ENCODE results near the gene VPS13A.
"Not testable (repeated sequence)": the region's sequence is repeated elsewhere in the genome, so short reads cannot be mapped to it uniquely, and the experiment has no call there.

Gene VPS13A

DNA sequence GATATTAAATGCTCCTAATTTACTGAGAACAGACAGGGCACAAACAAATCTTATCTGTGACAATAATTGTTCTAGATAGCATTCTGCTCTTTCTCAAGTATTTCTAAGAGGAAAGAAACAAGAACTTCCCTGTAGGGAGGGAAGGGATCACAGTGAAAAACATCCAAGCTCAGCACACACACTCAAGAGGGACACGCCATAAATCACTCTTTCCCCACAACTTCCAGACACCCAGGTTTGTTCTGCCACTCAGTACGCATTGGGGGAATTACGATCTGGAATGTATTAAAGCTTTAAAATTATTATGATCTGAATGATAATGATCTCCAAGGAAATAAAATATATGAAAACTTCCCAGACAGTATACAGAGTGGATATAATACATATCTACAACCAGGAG is 249.4 kb downstream of the VPS13A start:
- no peak for FAIRE-seq

- no peak for FAIRE-seq
Observed at GRCh38 chr9:77427256-77427927, 250.1 kb downstream of the VPS13A start.

DNA sequence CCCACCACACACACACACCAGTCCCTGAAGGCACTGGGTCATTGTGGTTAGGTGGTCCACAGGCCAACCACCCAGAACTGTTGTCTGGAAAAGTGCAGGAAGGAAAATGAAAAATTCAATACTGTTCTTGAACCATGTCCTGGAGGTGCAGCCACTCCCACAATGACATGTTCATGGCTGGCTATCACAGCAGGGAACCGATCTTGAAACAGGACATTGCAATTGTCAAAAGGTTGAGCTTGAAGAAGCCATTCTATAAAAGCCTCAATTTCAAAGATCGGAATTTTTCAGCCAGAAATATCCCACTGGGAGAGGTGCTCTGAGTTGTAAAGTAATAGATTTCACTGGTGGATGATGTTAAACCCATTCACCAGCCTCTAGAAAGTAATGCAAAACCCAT is 252.6 kb downstream of the VPS13A start:
- FAIRE-seq = no peak

- FAIRE-seq = no peak
Observed at GRCh38 chr9:77432053-77432452, 254.7 kb downstream of the VPS13A start.

- peak; percentile 33 for FAIRE-seq
Observed at GRCh38 chr9:77433675-77434445, 256.5 kb downstream of the VPS13A start.

- FAIRE-seq = no peak
Observed at GRCh38 chr9:77435277-77435676, 257.9 kb downstream of the VPS13A start.

DNA sequence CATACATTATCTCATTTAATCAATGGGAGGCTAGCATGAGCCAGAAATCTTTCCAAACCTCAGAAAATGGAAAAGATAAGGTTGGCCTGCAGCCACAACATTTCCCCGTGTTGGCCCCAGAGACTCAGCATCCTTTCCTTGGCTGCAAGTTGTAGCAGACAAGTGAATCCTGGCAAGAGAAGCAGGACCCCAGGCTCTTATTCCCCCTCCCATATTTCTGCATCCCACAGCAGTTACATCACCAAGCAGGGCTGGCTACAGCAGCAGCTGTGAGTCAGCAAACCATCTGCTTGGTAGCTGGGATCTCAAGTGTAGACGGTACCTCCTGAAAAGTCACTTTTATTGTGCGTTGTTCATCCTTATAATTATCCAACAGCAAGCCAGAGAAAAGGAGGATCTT is 258.4 kb downstream of the VPS13A start:
- FAIRE-seq = no peak

DNA sequence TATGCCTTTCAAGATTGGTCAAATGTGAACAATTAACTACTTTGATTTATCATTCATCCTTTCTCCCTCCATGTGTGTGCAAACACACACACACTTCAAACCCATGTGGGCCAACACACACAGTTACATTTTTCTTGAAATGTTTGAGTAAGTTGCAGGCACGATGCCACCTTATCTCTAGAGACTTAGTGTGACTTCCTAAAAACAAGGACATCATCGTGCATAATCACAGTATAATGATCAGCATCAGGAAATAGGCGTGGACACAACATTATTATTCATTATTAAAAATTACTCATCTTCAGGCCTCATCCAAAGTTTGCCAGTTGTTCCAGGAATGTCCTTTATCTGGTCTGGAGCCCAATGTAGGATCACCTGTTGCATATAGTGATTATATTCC is 261.3 kb downstream of the VPS13A start:
- FAIRE-seq = no peak

- FAIRE-seq = peak; percentile 74
Observed at GRCh38 chr9:77440057-77440456, 262.7 kb downstream of the VPS13A start.

- not testable (repeated sequence) for FAIRE-seq
Observed at GRCh38 chr9:77441124-77441523, 263.8 kb downstream of the VPS13A start.

DNA sequence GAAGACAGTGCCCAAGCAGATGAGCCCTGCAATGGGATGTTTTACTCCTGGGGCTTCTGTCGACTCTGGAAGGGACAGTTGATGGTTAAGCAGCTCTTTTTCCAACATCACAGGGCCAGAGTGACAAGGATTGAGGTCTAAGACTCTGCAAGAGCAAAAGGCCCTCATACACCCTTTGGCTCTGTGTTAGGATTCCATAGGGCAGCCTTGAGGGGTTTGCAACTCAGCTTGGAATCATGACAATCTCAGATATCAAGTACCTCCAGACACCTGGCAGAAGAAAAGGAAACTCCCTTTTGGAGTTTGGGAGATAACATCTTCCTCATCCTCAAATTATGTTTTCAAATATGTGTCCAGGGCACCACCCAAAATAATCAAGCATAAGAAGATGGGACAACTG is 265.1 kb downstream of the VPS13A start:
- no peak for FAIRE-seq

GRCh38 chr9:77447646-77448045 is 270.3 kb downstream of the VPS13A start:
- FAIRE-seq = no peak

DNA sequence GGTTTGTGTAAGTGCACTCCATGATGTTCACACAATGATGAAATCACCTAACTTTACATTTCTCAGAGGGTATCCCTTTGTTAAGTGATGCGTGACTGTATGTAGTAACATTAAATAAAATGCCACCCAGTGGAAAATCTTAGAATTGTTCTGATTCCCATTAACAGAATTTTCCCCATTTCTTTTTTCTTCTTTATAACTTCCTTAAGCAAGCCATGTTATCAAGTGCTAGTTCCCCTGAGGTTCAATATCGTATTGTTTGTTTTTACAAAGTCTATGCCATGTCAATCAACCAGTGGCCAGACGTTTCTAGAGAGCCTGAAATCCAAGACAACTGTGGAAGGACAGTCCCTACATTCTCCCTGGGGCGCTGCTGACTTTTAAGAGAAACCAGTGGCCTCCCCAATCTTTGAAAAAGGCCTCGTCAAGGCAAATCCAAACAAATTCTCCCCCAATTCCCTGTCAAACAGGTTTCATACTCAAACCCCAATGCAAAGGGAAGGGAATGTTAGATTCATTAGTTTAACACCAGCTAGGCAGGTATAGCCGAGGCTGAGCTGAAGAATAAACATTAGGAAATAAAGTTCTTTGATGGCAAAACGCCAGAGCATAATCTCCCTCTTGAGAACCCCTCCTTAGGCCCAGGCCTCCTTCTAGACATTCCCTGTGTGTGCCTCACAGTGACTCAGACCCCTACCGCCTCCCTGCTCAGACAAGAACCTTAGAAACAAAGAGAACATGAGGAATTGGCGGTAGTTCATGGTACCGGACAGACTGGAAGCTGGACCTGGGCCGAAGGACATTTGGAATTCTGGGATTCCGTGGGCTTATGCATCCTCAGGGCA is 272.1 kb downstream of the VPS13A start:
- FAIRE-seq = no peak

DNA sequence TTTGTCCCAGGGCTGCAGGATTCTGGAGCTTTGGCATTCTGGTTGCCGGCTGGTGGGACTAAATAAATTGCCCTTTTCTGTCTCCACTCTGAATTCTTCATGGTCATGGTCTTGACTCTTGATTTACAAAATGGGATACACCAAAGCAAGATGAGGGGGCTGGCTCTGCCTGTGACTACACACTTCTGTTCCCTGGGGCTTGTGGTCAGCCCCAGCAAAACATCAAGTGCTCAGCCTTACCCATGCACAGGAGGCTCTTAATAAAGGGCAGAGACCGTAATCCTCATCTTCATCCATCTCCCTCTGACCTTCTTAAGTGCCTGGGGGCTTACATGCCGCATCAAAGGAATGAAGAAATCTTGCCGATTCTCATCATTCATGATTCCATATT is 272.7 kb downstream of the VPS13A start:
- FAIRE-seq = no peak

DNA sequence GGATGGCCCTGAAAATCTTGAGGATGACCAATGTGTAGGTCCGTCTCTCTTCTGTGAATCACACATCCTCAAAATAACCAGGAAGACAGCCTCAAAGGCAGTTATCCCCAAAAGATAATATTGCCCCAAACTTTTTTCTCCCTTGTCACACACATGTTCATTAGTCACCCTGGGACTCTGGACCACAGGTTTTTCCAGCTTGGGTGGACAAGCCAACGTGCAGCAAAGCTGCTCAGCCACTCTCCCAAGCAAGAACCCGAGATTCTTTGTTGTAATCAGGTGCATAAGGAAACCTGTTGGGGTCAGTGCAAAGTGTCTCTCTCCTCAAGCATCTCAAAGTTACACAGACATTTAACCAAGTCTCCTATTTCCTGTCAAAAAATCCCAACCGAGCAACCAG is 274.2 kb downstream of the VPS13A start:
- FAIRE-seq = no peak

DNA sequence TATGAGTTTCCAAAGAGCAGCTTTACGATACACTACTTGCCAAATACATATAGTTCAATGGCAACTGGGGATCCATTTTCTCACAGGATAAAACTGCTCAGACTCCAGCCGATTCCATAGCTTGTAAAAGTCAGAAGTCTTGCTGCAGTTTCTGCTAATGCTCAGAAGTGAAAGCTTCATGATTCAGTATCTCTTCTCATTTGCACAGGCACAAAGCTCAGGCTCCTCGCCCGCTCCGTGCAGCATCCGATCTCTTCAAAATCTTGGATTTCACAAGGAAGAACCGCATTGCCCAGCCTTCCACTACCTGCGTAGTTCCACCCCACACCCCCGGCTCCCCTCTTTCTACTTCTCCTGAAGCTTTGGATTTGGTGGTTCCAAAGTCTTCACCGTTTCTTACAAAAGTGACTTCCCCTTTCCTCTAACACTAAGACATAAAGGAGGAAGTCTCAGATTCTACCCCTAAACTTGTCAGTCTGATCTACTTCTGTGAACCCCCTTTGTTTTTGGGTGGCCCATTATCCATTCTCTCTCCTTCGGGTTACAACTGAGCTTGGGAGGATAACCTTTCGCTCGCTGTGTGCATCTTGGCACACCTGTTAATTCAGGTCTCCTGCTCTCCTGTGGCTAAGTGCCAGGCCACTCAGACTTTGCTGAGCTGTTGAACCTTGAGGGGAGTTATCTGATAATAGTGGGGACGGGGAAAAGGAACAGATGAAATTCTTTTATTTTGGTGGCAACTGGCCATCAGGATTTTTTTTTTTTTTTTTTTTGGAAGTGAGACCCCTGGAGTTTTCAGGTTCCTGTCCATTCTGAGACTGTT is 276.7 kb downstream of the VPS13A start:
- FAIRE-seq = no peak

- no peak for FAIRE-seq
Observed at GRCh38 chr9:77454663-77455062, 277.3 kb downstream of the VPS13A start.

DNA sequence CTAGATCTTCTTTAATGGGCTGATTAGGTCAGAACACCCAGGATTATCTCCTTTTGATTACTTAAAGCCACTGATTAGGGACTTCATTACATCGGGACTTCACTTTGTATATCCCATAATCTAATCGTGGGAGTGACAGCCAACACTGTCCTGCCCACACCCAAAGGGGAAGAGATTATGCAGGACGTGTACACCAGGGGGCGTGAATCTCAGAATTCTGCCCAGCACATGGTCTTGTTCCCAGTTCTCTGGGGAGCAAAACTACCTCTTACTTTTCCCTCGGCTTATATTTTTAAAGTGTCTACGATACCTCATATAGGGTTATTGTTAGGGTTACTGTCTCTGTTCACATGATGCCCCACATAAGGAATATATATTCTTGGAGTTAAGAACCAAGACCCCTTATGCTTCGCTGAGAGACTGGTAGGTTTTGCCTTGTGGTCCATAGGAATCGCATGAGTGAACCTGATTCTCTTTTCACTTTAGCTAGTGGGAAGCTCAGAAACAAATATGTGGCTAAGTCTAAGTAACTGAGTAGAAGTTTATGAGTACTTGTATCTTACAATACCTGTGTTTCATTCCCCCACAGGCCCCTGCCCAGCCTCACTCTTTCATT is 278.1 kb downstream of the VPS13A start:
- no peak for FAIRE-seq

GRCh38 chr9:77456829-77457437 is 279.6 kb downstream of the VPS13A start:
- FAIRE-seq = peak; percentile 82

GRCh38 chr9:77457916-77458592 is 280.7 kb downstream of the VPS13A start:
- FAIRE-seq = peak; percentile 92

DNA sequence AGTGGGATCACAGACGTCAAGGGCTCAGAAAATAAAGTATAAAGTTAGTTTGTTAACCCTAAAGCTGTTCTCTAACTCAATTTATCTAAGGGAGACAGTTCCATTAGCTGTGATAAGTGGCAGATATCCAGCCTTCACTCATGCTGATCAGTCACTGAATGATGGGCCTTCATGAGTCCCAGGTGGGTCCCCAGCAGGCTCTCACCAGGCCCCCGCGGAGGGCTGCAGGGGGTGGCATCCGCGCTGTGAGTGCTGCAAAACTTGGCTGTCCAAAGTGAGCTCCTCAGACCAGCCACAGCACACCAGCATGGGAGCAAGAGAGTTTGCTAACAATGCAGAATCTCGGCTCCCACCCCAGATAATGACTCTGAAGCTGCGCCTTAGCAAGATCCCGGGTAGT is 283.6 kb downstream of the VPS13A start:
- no peak for FAIRE-seq

Measured in endometrium (tissue), 2 donors.